Esophagus muscularis mucosa (tissue), 4 donors: Measurements from ENCODE around the gene ANP32A. TPM values are rescaled to one million over a fixed set of nuclear protein-coding genes. Genes with fewer than 3 reads are reported as not detected.
A peak's percentile ranks its signal among the peaks of the same experiment; 100 is the strongest.

Experiments used
- DNase-seq: peaks from one replicate; pipeline ENCODE4 v3.0.0-alpha.2; 2017; ENCODE audit errors: extremely low spot score
- H3K27ac ChIP-seq, 4 donors: fragments of 200-600 bp; sonication (generic); replicated peaks in 1 of 4; 1 replicate in 3 of 4; 2 replicates in 1 of 4; pipeline ENCODE4 v1.5.1; 2016 to 2019; ENCODE audit warnings: mild to moderate bottlenecking in 1 of 4
- H3K27me3 ChIP-seq, 4 donors: fragments of 200-600 bp; sonication (generic); one replicate each; pipeline versions ENCODE4 v1.5.1 to v1.6.0; 2016 to 2019
- H3K36me3 ChIP-seq, 4 donors: fragments of 200-600 bp; sonication (generic); one replicate each; pipeline ENCODE4 v1.5.1; 2016 to 2019
- H3K4me1 ChIP-seq, 4 donors: fragments of 200-600 bp; sonication (generic); one replicate each; pipeline ENCODE4 v1.5.1; 2016 to 2019
- H3K4me3 ChIP-seq, 4 donors: fragments of 200-600 bp; sonication (generic); 1 replicate in 2 of 4; 2 replicates in 2 of 4; pipeline ENCODE4 v1.5.1; 2016 to 2019; ENCODE audit warnings: mild to moderate bottlenecking in 4 of 4, moderate library complexity in 1 of 4
- H3K9me3 ChIP-seq, 4 donors: fragments of 200-600 bp; sonication (generic); 1 replicate in 3 of 4; 2 replicates in 1 of 4; pipeline ENCODE4 v1.5.1; 2016 to 2019
- EP300 ChIP-seq: sonication (generic); formaldehyde crosslinking; IDR thresholded peaks from one replicate; pipeline ENCODE4 v1.6.1; 2017; ENCODE audit warnings: antibody characterized with exemption
- POLR2A ChIP-seq: fragments of 450-650 bp; IDR thresholded peaks from one replicate; pipeline ENCODE4 v1.6.1; 2017; ENCODE audit warnings: antibody characterized with exemption, moderate library complexity, mild to moderate bottlenecking, low read depth
- POLR2AphosphoS5 ChIP-seq, 2 donors: sonication (generic); formaldehyde crosslinking; IDR thresholded peaks; one replicate each; pipeline ENCODE4 v1.6.1; 2017; ENCODE audit warnings: antibody characterized with exemption in 2 of 2
- WGBS: methylation state at CpG from one replicate; pipeline ENCODE4 v1.1.5; 2018; 5-methylcytosine and 5-hydroxymethylcytosine counted together
- intact Hi-C: fragments of 100-400 bp; cut with DNase I; formaldehyde crosslinking; loops from one replicate; pipeline ENCODE4 v1.15.1; 2023
- total RNA-seq, 4 donors: library from RNA; depleted of rRNA; stranded (reverse); fragments of >200 nt; gene quantifications; one replicate each; pipeline versions ENCODE4 v1.1.0 to v1.2.1, GENCODE V29; 2016
- TF ChIP-seq, protein P1 (sequence below), 3 experiments: fragments of 200-600 bp in 2 of 3; fragments of 450-650 bp in 1 of 3; sonication (generic) in 2 of 3; IDR thresholded peaks; one replicate each; pipeline ENCODE4 v1.5.1; 2017 to 2019; ENCODE audit warnings: antibody characterized with exemption in 3 of 3, mild to moderate bottlenecking in 2 of 3, moderate library complexity in 1 of 3

ANP32A gene
- total RNA-seq, 4 donors from 2014 or later = 35.3 to 64.1 (median 51.1) TPM

- Histone ChIP-seq H3K4me3 (peak overlapping the region in 1 of 4 donors; percentile 30), H3K27me3 (no peaks in the 10 kb centered on the region), H3K4me1 (peaks cover 95 to 99% (median 97%) of the 10 kb centered on the region in 4 donors), H3K36me3 (no peaks in the 10 kb centered on the region), H3K9me3 (no peaks in the 10 kb centered on the region), H3K27ac (peak overlapping the region; percentile 18 to 76 (median 64))
- TF ChIP-seq EP300 (no peak), POLR2A (no peak), POLR2AphosphoS5 (IDR thresholded peaks at IDR 0.05) (no peak)
- TF ChIP-seq, protein P1, sequence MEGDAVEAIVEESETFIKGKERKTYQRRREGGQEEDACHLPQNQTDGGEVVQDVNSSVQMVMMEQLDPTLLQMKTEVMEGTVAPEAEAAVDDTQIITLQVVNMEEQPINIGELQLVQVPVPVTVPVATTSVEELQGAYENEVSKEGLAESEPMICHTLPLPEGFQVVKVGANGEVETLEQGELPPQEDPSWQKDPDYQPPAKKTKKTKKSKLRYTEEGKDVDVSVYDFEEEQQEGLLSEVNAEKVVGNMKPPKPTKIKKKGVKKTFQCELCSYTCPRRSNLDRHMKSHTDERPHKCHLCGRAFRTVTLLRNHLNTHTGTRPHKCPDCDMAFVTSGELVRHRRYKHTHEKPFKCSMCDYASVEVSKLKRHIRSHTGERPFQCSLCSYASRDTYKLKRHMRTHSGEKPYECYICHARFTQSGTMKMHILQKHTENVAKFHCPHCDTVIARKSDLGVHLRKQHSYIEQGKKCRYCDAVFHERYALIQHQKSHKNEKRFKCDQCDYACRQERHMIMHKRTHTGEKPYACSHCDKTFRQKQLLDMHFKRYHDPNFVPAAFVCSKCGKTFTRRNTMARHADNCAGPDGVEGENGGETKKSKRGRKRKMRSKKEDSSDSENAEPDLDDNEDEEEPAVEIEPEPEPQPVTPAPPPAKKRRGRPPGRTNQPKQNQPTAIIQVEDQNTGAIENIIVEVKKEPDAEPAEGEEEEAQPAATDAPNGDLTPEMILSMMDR (IDR thresholded peaks at IDR 0.05) = no peak
- WGBS = 75% methylated on average over 4 of the region's 4 CpGs
- intact Hi-C loops = no loop called here
- DNase-seq = no peak
These were observed 26.4 kb downstream of the ANP32A start for GRCh38 chr15:68794307-68794706.

GRCh38 chr15:68793776-68794175 lies 26.9 kb downstream of the ANP32A start:
- 75% methylated on average over 6 of the region's 6 CpGs for WGBS
- H3K4me1 ChIP-seq = peaks cover 98 to 99% (median 99%) of the 10 kb centered on the region in 4 donors
- H3K36me3 ChIP-seq = no peaks in the 10 kb centered on the region
- no peak for DNase-seq
- no peak for TF ChIP-seq POLR2A
- TF ChIP-seq, protein P1 (IDR thresholded peaks at IDR 0.05) = no peak
- no peak for TF ChIP-seq EP300
- TF ChIP-seq POLR2AphosphoS5 (IDR thresholded peaks at IDR 0.05) = no peak
- no peaks in the 10 kb centered on the region for H3K27me3 ChIP-seq
- intact Hi-C loops = no loop called here
- no peaks in the 10 kb centered on the region for H3K9me3 ChIP-seq
- H3K27ac ChIP-seq = peak overlapping the region in 1 of 4 donors; percentile 18
- H3K4me3 ChIP-seq = no peak overlapping the region

GRCh38 chr15:68792901-68793766 lies 27.6 kb downstream of the ANP32A start:
- no peak for DNase-seq
- H3K4me3 ChIP-seq = no peak overlapping the region
- 78% methylated on average over 14 of the region's 14 CpGs for WGBS
- H3K27ac ChIP-seq = peak overlapping the region in 1 of 4 donors; percentile 18
- no peaks in the 10 kb centered on the region for H3K27me3 ChIP-seq
- H3K36me3 ChIP-seq = no peaks in the 10 kb centered on the region
- H3K9me3 ChIP-seq = no peaks in the 10 kb centered on the region
- no peak for TF ChIP-seq POLR2AphosphoS5 (IDR thresholded peaks at IDR 0.05)
- H3K4me1 ChIP-seq = peaks cover 94 to 99% (median 97%) of the 10 kb centered on the region in 4 donors
- intact Hi-C loops = no loop called here

- H3K27me3 ChIP-seq = no peaks in the 10 kb centered on the region
- 61% methylated on average over 3 of the region's 3 CpGs for WGBS
- intact Hi-C loops = no loop called here
- H3K4me1 ChIP-seq = peaks cover 79 to 90% (median 86%) of the 10 kb centered on the region in 4 donors
- H3K4me3 ChIP-seq = no peak overlapping the region
- no peak for DNase-seq
- peaks cover 0 to 13% (median 10%) of the 10 kb centered on the region in 4 donors for H3K36me3 ChIP-seq
- H3K27ac ChIP-seq = no peak overlapping the region
- no peak for TF ChIP-seq POLR2AphosphoS5 (IDR thresholded peaks at IDR 0.05)
- no peaks in the 10 kb centered on the region for H3K9me3 ChIP-seq
These were observed 29.0 kb downstream of the ANP32A start for GRCh38 chr15:68791431-68792283.

- Histone ChIP-seq H3K27me3 (no peaks in the 10 kb centered on the region), H3K9me3 (no peaks in the 10 kb centered on the region), H3K27ac (no peak overlapping the region), H3K4me1 (peaks cover 73 to 83% (median 78%) of the 10 kb centered on the region in 4 donors), H3K36me3 (peaks cover 0 to 21% (median 14%) of the 10 kb centered on the region in 4 donors), H3K4me3 (no peak overlapping the region)
- 100% methylated on average over 2 of the region's 2 CpGs for WGBS
- DNase-seq = no peak
- TF ChIP-seq POLR2A = no peak
- TF ChIP-seq, protein P1 (IDR thresholded peaks at IDR 0.05) = no peak
- intact Hi-C loops = no loop called here
These were observed 29.8 kb downstream of the ANP32A start for GRCh38 chr15:68790910-68791309.
